GM08714 (cell line): Measurements from ENCODE around the gene AHSG.
A peak's percentile ranks its signal among the peaks of the same experiment; 100 is the strongest.
"Not testable (repeated sequence)": the region's sequence is repeated elsewhere in the genome, so short reads cannot be mapped to it uniquely, and the experiment has no call there.

Source experiments
- H3K4me3 ChIP-seq: fragments of 200-500 bp; sonication (Bioruptor generic); 2 replicates; pipeline ENCODE4 v1.5.1; 2014; ENCODE audit warnings: mild to moderate bottlenecking, low read length, inconsistent platforms
- ZNF274 ChIP-seq: IDR thresholded peaks from 2 replicates; pipeline ENCODE4 v1.6.1; 2012; ENCODE audit warnings: mild to moderate bottlenecking, low read depth, low read length

Gene AHSG, protein sequence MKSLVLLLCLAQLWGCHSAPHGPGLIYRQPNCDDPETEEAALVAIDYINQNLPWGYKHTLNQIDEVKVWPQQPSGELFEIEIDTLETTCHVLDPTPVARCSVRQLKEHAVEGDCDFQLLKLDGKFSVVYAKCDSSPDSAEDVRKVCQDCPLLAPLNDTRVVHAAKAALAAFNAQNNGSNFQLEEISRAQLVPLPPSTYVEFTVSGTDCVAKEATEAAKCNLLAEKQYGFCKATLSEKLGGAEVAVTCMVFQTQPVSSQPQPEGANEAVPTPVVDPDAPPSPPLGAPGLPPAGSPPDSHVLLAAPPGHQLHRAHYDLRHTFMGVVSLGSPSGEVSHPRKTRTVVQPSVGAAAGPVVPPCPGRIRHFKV

DNA sequence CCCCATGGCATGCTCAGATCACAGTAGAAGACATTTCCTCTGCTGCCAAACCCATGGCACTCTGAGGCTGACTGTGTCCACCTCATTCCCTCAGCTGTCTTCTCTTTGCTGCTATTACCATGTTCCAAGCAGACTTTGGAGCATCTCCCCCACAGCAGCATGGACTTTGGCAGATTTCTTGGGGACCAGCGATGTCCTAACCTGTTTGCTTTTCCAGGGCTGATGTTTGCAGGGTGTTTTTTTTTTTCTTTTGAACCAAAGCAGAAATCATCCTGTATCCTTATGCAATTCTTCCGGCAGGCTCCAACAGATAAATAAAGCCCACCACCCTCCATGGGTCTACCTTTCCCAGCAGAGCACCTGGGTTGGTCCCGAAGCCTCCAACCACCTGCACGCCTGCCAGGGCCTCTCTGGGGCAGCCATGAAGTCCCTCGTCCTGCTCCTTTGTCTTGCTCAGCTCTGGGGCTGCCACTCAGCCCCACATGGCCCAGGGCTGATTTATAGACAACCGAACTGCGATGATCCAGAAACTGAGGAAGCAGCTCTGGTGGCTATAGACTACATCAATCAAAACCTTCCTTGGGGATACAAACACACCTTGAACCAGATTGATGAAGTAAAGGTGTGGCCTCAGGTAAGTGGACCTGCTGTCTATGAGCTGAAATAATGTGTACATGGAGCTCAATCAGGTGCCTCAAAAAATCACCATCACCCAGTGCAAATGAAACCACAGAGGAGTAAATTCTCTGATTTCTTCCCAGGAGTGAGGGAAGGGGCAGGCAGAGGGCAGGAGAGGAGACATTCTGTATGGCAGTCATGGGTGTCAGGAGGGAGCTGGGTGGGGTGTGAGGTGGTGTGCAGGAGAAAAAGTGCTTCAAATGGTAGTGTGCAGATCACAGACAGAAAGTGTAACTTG lies at the start of gene AHSG:
Gene AHSG (plus strand): TSS at position 340 of the 916 bp plus-strand sequence. CDS start 82 bp downstream, at position 422.
- TF ChIP-seq ZNF274, result no peak

DNA sequence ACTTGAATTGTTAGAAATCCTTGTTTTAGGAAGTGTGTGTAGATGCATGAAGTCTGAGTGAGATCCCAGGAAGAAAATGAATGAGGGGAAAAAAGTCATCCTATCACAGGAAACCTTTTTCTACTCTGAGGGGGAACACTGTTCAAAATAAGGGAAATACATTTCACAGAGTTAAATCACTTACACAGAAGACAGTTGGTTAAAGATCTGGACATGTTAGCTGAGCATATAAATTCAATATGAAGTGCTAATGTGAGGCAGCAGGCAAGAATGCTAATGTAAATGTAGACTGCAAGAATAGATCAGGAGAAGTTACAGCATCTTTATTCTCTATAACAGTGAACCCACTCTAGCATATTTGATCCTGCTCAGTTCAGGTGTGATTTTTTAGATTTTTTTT lies 48.3 kb upstream of the AHSG start:
- H3K4me3 ChIP-seq, result no peak overlapping the region
- TF ChIP-seq ZNF274, result no peak

More for the DNA sequence above, at the start of gene AHSG:
- no peak within 1 kb of the TSS for H3K4me3 ChIP-seq

DNA sequence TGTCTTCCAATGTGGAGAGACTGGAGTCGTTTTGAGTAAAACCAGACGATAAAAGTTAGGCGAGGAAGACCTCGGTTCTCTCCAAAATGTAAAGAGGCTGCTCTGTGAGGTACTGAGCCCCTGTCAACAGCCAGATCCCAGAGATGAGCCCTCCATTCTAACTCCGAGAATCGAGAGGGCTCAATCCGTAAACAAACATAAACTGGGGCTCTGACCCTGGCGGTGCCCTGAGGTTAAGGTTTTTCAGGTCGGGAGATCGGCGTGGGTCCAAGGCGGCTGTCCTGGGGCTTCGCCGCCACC lies 46.1 kb upstream of the AHSG start:
- TF ChIP-seq ZNF274, result no peak
- H3K4me3 ChIP-seq, result peak overlapping the region; percentile 97

DNA sequence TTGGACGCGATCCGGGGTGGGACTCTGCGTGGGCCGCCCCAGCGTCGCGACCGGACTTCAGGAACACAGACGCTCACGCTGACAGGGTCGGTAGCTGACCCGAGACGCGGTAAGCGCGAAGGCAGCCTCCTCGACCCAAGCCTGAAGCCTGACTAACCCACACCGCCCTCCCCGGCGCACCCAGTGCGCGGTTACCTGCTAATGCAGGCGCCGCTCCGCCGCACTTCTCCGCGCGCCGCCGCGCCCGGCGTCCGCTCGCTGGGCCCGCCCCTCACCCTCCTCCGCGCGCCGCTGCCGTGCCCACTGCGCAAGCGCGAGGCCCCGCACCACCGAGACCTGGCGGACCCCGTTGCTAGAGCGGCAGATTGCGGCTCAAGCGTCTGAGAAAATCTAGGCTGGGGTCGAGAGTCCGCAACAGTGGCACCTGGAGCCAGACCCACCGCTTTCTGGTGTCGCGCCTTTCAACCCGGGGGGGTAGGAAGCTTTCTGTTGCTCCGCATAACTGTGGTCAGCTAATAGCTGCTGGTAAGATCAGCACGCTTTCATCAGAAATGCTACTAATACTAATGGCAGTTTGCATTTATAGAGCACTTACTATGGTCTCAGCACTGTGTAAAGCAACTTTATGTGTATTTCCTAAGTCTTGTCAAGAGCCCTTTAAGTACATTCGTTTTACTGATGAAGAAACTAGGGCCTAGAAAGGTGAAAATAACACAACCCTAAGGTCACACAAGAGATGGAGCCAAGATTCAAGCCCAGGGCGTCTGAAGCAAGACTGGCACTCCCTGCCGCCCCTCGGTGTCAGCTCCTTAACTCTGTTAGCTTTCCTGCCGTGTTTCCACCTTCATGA lies 45.6 kb upstream of the AHSG start, which contains the start of gene TBCCD1:
Gene TBCCD1 (minus strand): TSS at position 268 of the 850 bp plus-strand sequence. CDS start 3,010 bp downstream, outside the sequence.
- H3K4me3 ChIP-seq, result peak within 1 kb of the TSS; percentile 97
- TF ChIP-seq ZNF274, result no peak

DNA sequence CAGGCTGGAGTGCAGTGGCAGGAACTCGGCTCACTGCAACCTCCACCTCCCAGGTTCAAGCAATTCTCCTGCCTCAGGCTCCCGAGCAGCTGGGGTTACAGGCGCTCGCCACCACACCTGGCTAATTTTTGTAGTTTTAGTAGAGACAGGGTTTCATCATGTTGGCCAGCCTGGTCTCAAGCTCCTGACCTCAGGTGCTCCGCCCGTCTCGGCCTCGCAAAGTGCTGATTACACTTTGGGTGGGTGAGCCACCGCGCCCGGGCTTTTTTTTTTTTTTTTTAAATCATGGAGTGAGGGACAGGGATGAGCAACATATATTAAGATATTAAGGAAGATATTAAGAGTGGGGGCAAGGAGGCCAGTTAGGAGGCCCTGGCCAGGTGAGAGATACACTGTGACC lies 43.5 kb upstream of the AHSG start:
- H3K4me3 ChIP-seq, result peak overlapping the region; percentile 97

DNA sequence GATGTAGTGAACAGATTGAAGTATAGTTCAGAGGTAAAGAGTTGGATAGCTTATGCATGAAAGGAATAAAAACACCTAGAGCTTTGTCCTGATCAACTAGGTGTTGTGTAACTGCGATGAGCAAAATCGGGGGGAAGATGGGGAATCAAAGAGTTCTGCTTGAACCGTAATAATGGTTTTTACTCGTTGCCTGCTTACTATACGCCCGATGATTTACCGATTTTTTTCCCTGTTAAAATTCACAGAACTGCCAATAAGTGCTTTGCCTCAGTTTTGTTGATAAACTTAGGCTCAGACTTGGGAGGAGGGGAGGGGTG lies 43.1 kb upstream of the AHSG start:
- peak overlapping the region; percentile 97 for H3K4me3 ChIP-seq
- TF ChIP-seq ZNF274, result no peak

DNA sequence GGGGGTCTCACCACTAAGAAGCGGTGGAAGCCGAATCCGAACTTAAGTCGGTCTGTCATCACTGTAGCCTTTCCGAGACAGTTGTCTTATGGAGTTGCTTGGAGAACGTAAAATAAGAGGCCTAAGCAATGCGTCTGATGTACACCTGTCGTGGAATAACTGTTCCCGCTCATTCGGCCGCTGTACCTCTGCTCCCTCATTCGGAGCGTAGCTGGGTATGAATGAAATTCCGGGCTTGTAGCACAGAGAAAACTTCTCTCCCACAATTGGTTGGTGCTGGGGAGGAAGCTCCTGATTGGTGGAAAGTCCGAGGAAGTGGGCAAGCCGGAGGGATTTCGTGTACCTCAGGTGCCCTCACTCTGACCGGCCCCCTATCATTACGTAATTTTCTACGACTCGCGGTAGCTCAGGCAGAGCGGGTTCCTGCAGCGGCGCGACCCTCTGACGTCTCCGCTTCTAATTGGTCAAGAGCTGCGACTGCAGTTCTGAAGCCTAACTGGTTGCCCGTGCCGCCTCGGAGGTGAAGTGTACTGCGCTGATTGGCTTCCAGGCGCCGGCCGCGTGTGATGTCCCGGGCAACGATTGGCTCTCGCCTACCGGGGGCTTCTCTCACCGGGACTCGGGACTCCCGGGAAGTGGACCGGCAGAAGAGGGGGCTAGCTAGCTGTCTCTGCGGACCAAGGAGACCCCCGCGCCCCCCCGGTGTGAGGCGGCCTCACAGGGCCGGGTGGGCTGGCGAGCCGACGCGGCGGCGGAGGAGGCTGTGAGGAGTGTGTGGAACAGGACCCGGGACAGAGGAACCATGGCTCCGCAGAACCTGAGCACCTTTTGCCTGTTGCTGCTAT lies 42.5 kb upstream of the AHSG start, which contains the start of gene DNAJB11:
Gene DNAJB11 (plus strand): TSS at position 625 of the 845 bp plus-strand sequence. CDS start 178 bp downstream, at position 803.
- TF ChIP-seq ZNF274, result no peak
- peak within 1 kb of the TSS; percentile 97 for H3K4me3 ChIP-seq

DNA sequence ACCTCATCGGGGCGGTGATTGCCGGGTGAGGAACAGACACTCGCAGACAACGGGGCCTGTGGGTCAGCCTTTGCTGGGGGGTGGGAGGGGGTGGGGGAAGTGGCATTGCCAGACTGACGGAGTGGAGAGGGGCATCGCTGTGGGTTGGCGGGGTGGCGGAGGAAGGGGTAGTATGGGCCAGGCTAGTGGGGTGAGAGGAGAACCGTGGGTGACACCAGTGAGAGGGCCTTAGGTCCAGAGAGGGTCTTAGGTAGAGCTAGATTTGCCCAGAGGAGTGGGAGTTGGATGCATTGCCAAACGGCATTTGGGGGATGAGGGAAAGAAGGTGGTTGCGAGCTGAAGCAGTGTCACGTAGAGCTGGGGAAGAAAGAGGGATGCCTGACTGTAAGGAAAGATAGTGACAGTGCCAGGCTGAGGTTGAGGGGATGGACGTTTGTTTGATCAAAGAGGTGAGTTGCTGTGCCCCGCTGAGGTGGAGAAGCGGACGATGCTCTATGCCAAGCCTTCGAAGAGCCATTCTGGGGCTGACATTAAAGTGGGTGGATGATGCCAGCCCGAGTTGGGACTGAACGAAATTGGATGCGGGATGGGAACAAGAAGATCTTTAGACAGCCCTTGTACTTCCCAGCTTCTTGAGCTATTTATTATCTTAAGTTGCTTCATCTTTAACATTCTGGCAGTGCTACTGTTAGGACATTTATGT lies 41.8 kb upstream of the AHSG start:
- peak overlapping the region; percentile 88 for H3K4me3 ChIP-seq
- TF ChIP-seq ZNF274, result no peak

DNA sequence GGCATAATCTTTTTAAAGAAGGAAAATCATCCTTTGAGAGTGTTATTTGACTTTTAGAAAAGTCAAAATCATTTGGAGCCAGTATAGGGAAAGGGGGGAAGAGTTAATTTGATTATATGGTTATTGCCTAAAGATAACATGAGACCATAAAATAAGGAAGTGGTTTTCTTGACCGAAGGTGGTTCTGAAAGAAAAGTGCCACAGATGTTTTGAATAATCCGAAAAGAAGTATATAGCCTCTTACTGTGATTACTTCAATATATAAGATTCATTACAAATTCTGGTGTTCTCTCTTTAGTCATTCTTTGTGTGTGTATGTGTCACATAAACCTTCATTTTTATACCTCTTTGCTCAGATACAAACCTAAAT lies 41.2 kb upstream of the AHSG start:
- H3K4me3 ChIP-seq, result peak overlapping the region; percentile 88
- TF ChIP-seq ZNF274, result no peak

DNA sequence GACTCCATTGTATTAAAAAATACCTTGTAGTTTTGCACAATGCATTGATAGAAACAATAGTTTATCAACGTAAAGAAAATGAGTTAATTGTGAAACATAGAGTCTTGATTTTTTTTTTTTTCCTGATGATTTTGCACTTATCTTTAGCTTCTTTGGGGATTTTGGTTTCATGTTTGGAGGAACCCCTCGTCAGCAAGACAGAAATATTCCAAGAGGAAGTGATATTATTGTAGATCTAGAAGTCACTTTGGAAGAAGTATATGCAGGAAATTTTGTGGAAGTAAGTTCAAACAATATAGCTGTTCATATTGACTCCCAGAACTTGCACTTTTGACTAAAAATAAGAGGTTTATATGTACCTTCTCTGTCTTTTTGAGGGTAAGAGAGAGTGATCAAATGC lies 35.3 kb upstream of the AHSG start:
- no peak for TF ChIP-seq ZNF274
- H3K4me3 ChIP-seq, result no peak overlapping the region

DNA sequence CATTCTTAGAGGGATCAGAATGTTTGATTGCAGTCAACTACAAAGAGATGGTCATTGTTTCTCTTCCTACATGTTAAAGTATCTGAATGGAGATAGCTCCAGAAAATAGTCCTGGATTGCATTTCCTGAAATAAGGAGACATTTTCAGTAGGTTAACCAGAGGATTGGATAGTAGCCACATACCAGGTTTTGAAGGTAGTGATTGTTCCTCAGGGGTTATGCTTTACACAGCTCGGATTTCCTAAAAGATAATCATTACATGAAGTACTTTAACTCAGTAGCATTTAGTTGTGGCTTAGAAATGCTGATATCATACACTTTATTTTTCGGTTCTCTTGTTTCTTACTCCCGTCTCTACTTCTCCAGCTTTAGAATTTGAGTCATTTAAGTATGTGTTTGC lies 32.1 kb upstream of the AHSG start:
- TF ChIP-seq ZNF274, result no peak
- no peak overlapping the region for H3K4me3 ChIP-seq

DNA sequence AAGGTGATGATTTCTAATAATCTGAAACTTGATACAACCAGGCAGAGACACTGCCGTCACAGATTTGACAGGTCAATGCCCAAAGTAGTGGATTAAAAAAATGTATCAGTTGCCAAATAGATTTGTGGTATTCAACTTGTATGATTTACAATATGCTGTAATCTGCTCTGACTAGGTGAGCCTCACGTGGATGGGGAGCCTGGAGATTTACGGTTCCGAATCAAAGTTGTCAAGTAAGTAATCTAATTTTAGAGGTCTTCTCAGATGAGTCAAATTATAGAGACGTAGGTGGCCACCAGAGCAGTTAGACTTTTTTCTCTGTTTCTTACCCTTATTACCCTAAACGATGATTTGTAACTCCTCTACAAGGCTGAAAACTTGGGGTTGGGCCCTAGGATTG lies 30.3 kb upstream of the AHSG start:
- H3K4me3 ChIP-seq, result no peak overlapping the region

DNA sequence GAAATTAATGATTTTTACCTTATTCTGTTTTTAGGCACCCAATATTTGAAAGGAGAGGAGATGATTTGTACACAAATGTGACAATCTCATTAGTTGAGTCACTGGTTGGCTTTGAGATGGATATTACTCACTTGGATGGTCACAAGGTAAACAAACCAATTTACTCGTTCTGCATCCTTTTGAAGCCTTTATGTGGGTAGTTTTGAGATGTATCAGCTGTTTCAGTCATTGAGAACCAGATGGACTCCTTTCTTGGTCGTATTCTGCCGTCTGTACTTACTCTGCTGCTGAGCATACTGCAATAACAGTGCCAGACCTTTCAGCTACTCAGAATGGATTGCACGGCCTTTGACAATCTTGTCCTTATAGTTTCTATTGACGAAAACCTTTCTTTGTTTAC lies 29.0 kb upstream of the AHSG start:
- no peak for TF ChIP-seq ZNF274
- no peak overlapping the region for H3K4me3 ChIP-seq

More for the DNA sequence above, 30.3 kb upstream of the AHSG start:
- no peak for TF ChIP-seq ZNF274

DNA sequence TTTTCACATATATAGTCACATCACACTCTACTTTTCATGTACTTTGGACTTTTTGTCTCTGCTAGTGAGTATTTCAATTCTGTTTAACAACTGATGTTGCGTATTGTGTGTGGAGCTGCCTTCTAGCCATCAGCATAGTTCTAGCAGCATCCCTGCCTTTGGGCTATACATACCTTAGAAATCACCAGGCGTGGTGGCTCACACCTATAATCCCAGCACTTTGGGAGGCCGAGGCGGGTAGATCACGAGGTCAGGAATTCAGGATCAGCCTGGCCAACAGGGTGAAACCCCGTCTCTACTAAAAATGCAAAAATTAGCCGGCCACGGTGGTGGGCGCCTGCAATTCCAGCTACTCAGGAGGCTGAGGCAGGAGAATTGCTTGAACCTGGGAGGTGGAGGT lies 26.6 kb upstream of the AHSG start:
- H3K4me3 ChIP-seq, result not testable (repeated sequence)
